CD4-positive, alpha-beta T cell treated with Interferon alpha-2 for 1 hour (primary cell): ENCODE results near the gene MARS1.

ENCODE experiments used
- DNase-seq, 2 donors: peaks; one replicate each; pipeline ENCODE4 v3.0.0-alpha.2; 2020 to 2022

Gene MARS1

GRCh38 chr12:57518920-57519795 is 31.3 kb downstream of the MARS1 start:
- no peak for DNase-seq

GRCh38 chr12:57519796-57520052 is 31.9 kb downstream of the MARS1 start:
- DNase-seq = peak in 1 of 2 donors; percentile 35

GRCh38 chr12:57520053-57520818 is 32.4 kb downstream of the MARS1 start, which contains the start of gene DDIT3:
Gene DDIT3 (minus strand): TSS chr12:57520514. CDS start chr12:57517406, 3,108 bp downstream.
- DNase-seq = peak; percentile 100

- no peak for DNase-seq
Observed at GRCh38 chr12:57521525-57522010, 33.7 kb downstream of the MARS1 start.

GRCh38 chr12:57522011-57522886 is 34.4 kb downstream of the MARS1 start, which contains the start of gene MBD6:
Gene MBD6 (plus strand): TSS chr12:57522824. CDS start chr12:57524304, 1,480 bp downstream.
- DNase-seq = peak; percentile 92 to 94

GRCh38 chr12:57522887-57523705 is 35.2 kb downstream of the MARS1 start:
- DNase-seq = peak in 1 of 2 donors; percentile 57

- DNase-seq = peak in 1 of 2 donors; percentile 33
Observed at GRCh38 chr12:57523706-57524614, 36.1 kb downstream of the MARS1 start.

GRCh38 chr12:57524814-57525614 is 37.1 kb downstream of the MARS1 start:
- no peak for DNase-seq

- no peak for DNase-seq
Observed at GRCh38 chr12:57525615-57526383, 37.9 kb downstream of the MARS1 start.

- no peak for DNase-seq
Observed at GRCh38 chr12:57526477-57527126, 38.7 kb downstream of the MARS1 start.

GRCh38 chr12:57527184-57527583 is 39.3 kb downstream of the MARS1 start:
- no peak for DNase-seq

GRCh38 chr12:57528176-57528575 is 40.3 kb downstream of the MARS1 start:
- DNase-seq = no peak

- no peak for DNase-seq
Observed at GRCh38 chr12:57528831-57529555, 41.1 kb downstream of the MARS1 start.

- no peak for DNase-seq
Observed at GRCh38 chr12:57529831-57530230, 42.0 kb downstream of the MARS1 start.

- DNase-seq = no peak
Observed at GRCh38 chr12:57530396-57531142, 42.7 kb downstream of the MARS1 start.

- no peak for DNase-seq
Observed at GRCh38 chr12:57531836-57532235, 44.0 kb downstream of the MARS1 start.

GRCh38 chr12:57533108-57533507 is 45.2 kb downstream of the MARS1 start:
- no peak for DNase-seq
